HG02973 (cell line): ENCODE data around the gene HIBCH.

Experiments used
- ATAC-seq: cut with Tn5 transposase; IDR thresholded peaks from one replicate; pipeline ENCODE4 v1.9.1; 2021; ENCODE audit warnings: moderate library complexity; ENCODE audit not compliant: unreplicated experiment

Gene HIBCH

GRCh38 chr2:190199109-190199508 is 120.5 kb downstream of the HIBCH start:
- ATAC-seq, result no peak

GRCh38 chr2:190197143-190197720 is 122.4 kb downstream of the HIBCH start:
- no peak for ATAC-seq

GRCh38 chr2:190190507-190191162 is 129.0 kb downstream of the HIBCH start:
- ATAC-seq, result no peak

GRCh38 chr2:190188289-190188688 is 131.3 kb downstream of the HIBCH start:
- no peak for ATAC-seq

- ATAC-seq, result no peak
Measured at GRCh38 chr2:190186238-190186637, 133.4 kb downstream of the HIBCH start.

- no peak for ATAC-seq
Measured at GRCh38 chr2:190185380-190185779, 134.2 kb downstream of the HIBCH start.

GRCh38 chr2:190184460-190184859 is 135.2 kb downstream of the HIBCH start:
- ATAC-seq, result no peak

GRCh38 chr2:190183539-190183938 is 136.1 kb downstream of the HIBCH start:
- ATAC-seq, result no peak

GRCh38 chr2:190182071-190182524 is 137.5 kb downstream of the HIBCH start:
- peak; percentile 41 for ATAC-seq

GRCh38 chr2:190181123-190181669 is 138.4 kb downstream of the HIBCH start:
- ATAC-seq, result no peak

- ATAC-seq, result peak; percentile 66
Measured at GRCh38 chr2:190180313-190181122, 139.1 kb downstream of the HIBCH start.

GRCh38 chr2:190179754-190180312 is 139.8 kb downstream of the HIBCH start:
- ATAC-seq, result no peak

- ATAC-seq, result no peak
Measured at GRCh38 chr2:190178066-190178722, 141.4 kb downstream of the HIBCH start.

GRCh38 chr2:190177249-190178040 is 142.2 kb downstream of the HIBCH start:
- ATAC-seq, result no peak

- no peak for ATAC-seq
Measured at GRCh38 chr2:190173392-190173791, 146.2 kb downstream of the HIBCH start.

- ATAC-seq, result no peak
Measured at GRCh38 chr2:190170673-190171072, 149.0 kb downstream of the HIBCH start.

GRCh38 chr2:190169221-190170072 is 150.2 kb downstream of the HIBCH start:
- ATAC-seq, result no peak

- ATAC-seq, result no peak
Measured at GRCh38 chr2:190167702-190168101, 151.9 kb downstream of the HIBCH start.

- ATAC-seq, result no peak
Measured at GRCh38 chr2:190165491-190165890, 154.1 kb downstream of the HIBCH start.
